ENCODE measurements around the gene MIA3.

- TF ChIP-seq CTCF (conservative IDR thresholded peaks at IDR 0.05; ENCODE audit: low read length) = no peak
- TF ChIP-seq EZH2phosphoT487 (IDR thresholded peaks at IDR 0.05; ENCODE audit: borderline replicate concordance) = no peak
These were observed 25.7 kb downstream of the MIA3 start for GRCh38 chr1:222643606-222643937.
